ENCODE results near the gene PFKP. TPM values are rescaled to one million over a fixed set of nuclear protein-coding genes. Genes with fewer than 3 reads are reported as not detected.

The PFKP gene
- total and polyA plus RNA-seq, 2 experiments from 2014 or later: 24.6 to 48.9 TPM

GRCh38 chr10:3077940-3078630 lies 10.7 kb downstream of the PFKP start:
- no peak for TF ChIP-seq EZH2phosphoT487 (IDR thresholded peaks at IDR 0.05; ENCODE audit: low read depth, severe bottlenecking, unreplicated experiment)
- no peak for TF ChIP-seq CTCF (IDR thresholded peaks at IDR 0.05; ENCODE audit: poor library complexity)
- TF ChIP-seq EZH2 (IDR thresholded peaks at IDR 0.05; ENCODE audit: borderline replicate concordance): no peak
- Histone ChIP-seq H4K20me1 (ENCODE audit: insufficient read depth, poor library complexity, severe bottlenecking) (no peaks in the 10 kb centered on the region), H3K9me3 (ENCODE audit: low read depth) (no peaks in the 10 kb centered on the region), H2AFZ (no peak overlapping the region), H3K4me2 (no peak overlapping the region), H3K4me3 (no peak overlapping the region), H3K9me2 (replicated peaks; ENCODE audit: insufficient read depth) (no peaks in the 10 kb centered on the region), H3K4me1 (ENCODE audit: insufficient read depth) (peaks cover 6% of the 10 kb centered on the region), H3K27ac (no peak overlapping the region), H3K36me3 (replicated peaks; ENCODE audit: insufficient read depth, low read depth) (no peaks in the 10 kb centered on the region), H3K27me3 (no peaks in the 10 kb centered on the region), H3K79me2 (no peaks in the 10 kb centered on the region)
- WGBS (ENCODE audit: low lambda C conversion rate, missing lambda C conversion rate): 70% methylated on average over 10 of the region's 10 CpGs
- DNase-seq (ENCODE audit: low spot score): no peak

DNA sequence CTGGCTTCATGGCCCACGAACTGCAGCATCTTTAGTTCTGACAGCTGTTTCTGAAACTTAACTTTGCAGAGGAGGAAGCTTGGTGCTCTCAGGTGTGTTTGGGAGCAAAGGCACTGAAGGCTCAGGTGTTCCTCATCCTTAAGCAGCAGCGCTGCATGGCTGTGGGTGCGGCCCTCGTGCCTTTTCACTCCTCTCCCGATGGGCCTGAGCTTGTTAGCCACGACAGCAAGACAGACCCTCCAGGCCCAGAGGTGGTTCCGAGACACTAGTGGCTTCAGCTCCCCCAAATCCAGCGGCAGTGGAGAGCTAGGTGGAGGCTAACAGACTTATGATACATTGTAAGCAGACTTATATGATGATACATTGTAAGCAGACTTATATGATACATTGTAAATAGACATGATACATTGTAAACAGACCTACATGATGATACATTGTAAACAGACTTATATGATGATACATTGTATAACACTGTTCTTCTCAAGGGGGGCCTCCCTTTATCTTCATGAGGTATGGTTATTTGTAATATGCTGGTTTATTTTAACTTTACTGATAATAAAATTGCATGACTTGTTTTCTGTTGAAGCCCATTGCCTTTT lies 14.1 kb downstream of the PFKP start:
- no peaks in the 10 kb centered on the region for H3K36me3 ChIP-seq (replicated peaks; ENCODE audit: insufficient read depth, low read depth)
- H3K9me3 ChIP-seq (ENCODE audit: low read depth): no peaks in the 10 kb centered on the region
- no peaks in the 10 kb centered on the region for H3K9me2 ChIP-seq (replicated peaks; ENCODE audit: insufficient read depth)
- 90% methylated on average over 8 of the region's 8 CpGs for WGBS (ENCODE audit: low lambda C conversion rate, missing lambda C conversion rate)
- TF ChIP-seq EZH2phosphoT487 (IDR thresholded peaks at IDR 0.05; ENCODE audit: low read depth, severe bottlenecking, unreplicated experiment) (no peak), EZH2 (IDR thresholded peaks at IDR 0.05; ENCODE audit: borderline replicate concordance) (no peak), CTCF (IDR thresholded peaks at IDR 0.05; ENCODE audit: poor library complexity) (no peak)
- no peak overlapping the region for H2AFZ ChIP-seq
- H3K4me2 ChIP-seq: no peak overlapping the region
- H3K27me3 ChIP-seq: no peaks in the 10 kb centered on the region
- DNase-seq (ENCODE audit: low spot score): no peak
- H3K4me1 ChIP-seq (ENCODE audit: insufficient read depth): peaks cover 6% of the 10 kb centered on the region
- H3K4me3 ChIP-seq: no peak overlapping the region
- no peaks in the 10 kb centered on the region for H4K20me1 ChIP-seq (ENCODE audit: insufficient read depth, poor library complexity, severe bottlenecking)
- no peak overlapping the region for H3K27ac ChIP-seq
- H3K79me2 ChIP-seq: no peaks in the 10 kb centered on the region

GRCh38 chr10:3082290-3082689 lies 14.9 kb downstream of the PFKP start:
- Histone ChIP-seq H3K9me3 (ENCODE audit: low read depth) (no peaks in the 10 kb centered on the region), H3K9me2 (replicated peaks; ENCODE audit: insufficient read depth) (no peaks in the 10 kb centered on the region), H3K4me2 (no peak overlapping the region), H3K36me3 (replicated peaks; ENCODE audit: insufficient read depth, low read depth) (no peaks in the 10 kb centered on the region), H3K79me2 (no peaks in the 10 kb centered on the region), H3K27ac (no peak overlapping the region), H3K27me3 (no peaks in the 10 kb centered on the region), H4K20me1 (ENCODE audit: insufficient read depth, poor library complexity, severe bottlenecking) (no peaks in the 10 kb centered on the region), H3K4me1 (ENCODE audit: insufficient read depth) (peaks cover 6% of the 10 kb centered on the region), H3K4me3 (no peak overlapping the region), H2AFZ (no peak overlapping the region)
- 92% methylated on average over 15 of the region's 15 CpGs for WGBS (ENCODE audit: low lambda C conversion rate, missing lambda C conversion rate)
- TF ChIP-seq EZH2phosphoT487 (IDR thresholded peaks at IDR 0.05; ENCODE audit: low read depth, severe bottlenecking, unreplicated experiment) (no peak), EZH2 (IDR thresholded peaks at IDR 0.05; ENCODE audit: borderline replicate concordance) (no peak), CTCF (IDR thresholded peaks at IDR 0.05; ENCODE audit: poor library complexity) (no peak)
- no peak for DNase-seq (ENCODE audit: low spot score)
